Vagina (tissue), 2 donors: Measurements from ENCODE around the gene INSYN1. TPM values are rescaled to one million over a fixed set of nuclear protein-coding genes. Genes with fewer than 3 reads are reported as not detected.

Experiments
- DNase-seq, 2 donors: peaks; one replicate each; pipeline ENCODE4 v3.0.0-alpha.2; 2017; ENCODE audit errors: extremely low spot score in 2 of 2
- H3K27ac ChIP-seq: fragments of 200-600 bp; sonication (generic); one replicate; pipeline ENCODE4 v1.5.1; 2019
- H3K27me3 ChIP-seq: fragments of 200-600 bp; sonication (generic); one replicate; pipeline ENCODE4 v1.5.1; 2019
- H3K36me3 ChIP-seq, 2 donors: fragments of 200-600 bp; sonication (generic); one replicate each; pipeline ENCODE4 v1.5.1; 2017 to 2019
- H3K4me1 ChIP-seq: fragments of 200-600 bp; sonication (generic); one replicate; pipeline ENCODE4 v1.5.1; 2019
- H3K4me3 ChIP-seq, 2 donors: fragments of 200-600 bp; sonication (generic); 1 replicate in 1 of 2; 2 replicates in 1 of 2; pipeline ENCODE4 v1.5.1; 2016 to 2019
- H3K9me3 ChIP-seq: fragments of 200-600 bp; sonication (generic); one replicate; pipeline ENCODE4 v1.5.1; 2019
- POLR2A ChIP-seq, 2 donors: fragments of 450-650 bp; IDR thresholded peaks; one replicate each; pipeline ENCODE4 v1.6.1; 2017; ENCODE audit warnings: antibody characterized with exemption in 2 of 2, mild to moderate bottlenecking in 2 of 2, moderate library complexity in 2 of 2
- POLR2AphosphoS5 ChIP-seq, 2 donors: sonication (generic); formaldehyde crosslinking; IDR thresholded peaks; one replicate each; pipeline ENCODE4 v1.9.0; 2017; ENCODE audit warnings: antibody characterized with exemption in 2 of 2, mild to moderate bottlenecking in 2 of 2, low read depth in 1 of 2; ENCODE audit not compliant: insufficient read depth in 1 of 2
- intact Hi-C: fragments of 100-400 bp; cut with DNase I; formaldehyde crosslinking; loops from one replicate; pipeline ENCODE4 v1.15.1; 2023
- total RNA-seq: library from RNA; depleted of rRNA; stranded (reverse); fragments of >200 nt; gene quantifications from one replicate; pipeline ENCODE4 v1.2.3, GENCODE V29; 2016
- TF ChIP-seq, protein P1 (sequence below), 3 experiments: fragments of 450-650 bp in 2 of 3; fragments of 200-600 bp in 1 of 3; sonication (generic) in 1 of 3; IDR thresholded peaks; one replicate each; pipeline ENCODE4 v1.5.1; 2017 to 2019; ENCODE audit warnings: antibody characterized with exemption in 3 of 3, mild to moderate bottlenecking in 2 of 3, moderate library complexity in 2 of 3

The INSYN1 gene
- total RNA-seq, 1 donor from 2014 or later, result 5.6 TPM

GRCh38 chr15:73751899-73752805 is 999 bp downstream of the INSYN1 start:
- H3K27ac ChIP-seq, result peak overlapping the region; percentile 85
- H3K9me3 ChIP-seq, result no peaks in the 10 kb centered on the region
- peaks cover 32% of the 10 kb centered on the region for H3K4me1 ChIP-seq
- H3K27me3 ChIP-seq, result no peaks in the 10 kb centered on the region
- DNase-seq, result no peak
- H3K4me3 ChIP-seq, result peak overlapping the region; percentile 71 to 72
- intact Hi-C loops, result no loop called here
- H3K36me3 ChIP-seq, result no peaks in the 10 kb centered on the region
- TF ChIP-seq POLR2A (IDR thresholded peaks at IDR 0.05), result no peak

DNA sequence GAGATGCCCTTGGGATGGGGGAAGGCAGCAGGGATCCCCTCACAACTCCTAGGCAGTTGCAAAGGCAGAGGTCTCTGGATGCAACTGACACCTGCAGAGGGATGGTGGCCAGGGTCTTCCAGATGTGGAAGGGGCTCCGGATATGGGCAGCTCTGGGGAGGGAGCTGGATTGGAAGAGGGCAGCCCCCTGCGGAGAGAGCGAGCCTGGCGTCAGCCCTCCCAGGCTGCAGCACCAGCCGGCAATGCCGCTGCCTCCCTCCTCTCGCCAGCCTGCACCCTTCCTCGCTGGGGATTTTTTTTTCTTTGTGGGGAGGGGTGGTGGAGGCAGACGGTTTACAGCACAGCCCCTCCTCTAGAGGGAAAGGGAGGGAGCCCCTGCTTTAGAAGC is 1.6 kb downstream of the INSYN1 start:
- Histone ChIP-seq H3K9me3 (no peaks in the 10 kb centered on the region), H3K27me3 (no peaks in the 10 kb centered on the region), H3K27ac (peak overlapping the region; percentile 85), H3K36me3 (no peaks in the 10 kb centered on the region), H3K4me1 (peaks cover 32% of the 10 kb centered on the region), H3K4me3 (peak overlapping the region; percentile 71 to 72)
- TF ChIP-seq POLR2AphosphoS5 (IDR thresholded peaks at IDR 0.05; ENCODE audit: insufficient read depth in 1 of 2, low read depth in 1 of 2), result no peak
- TF ChIP-seq POLR2A (IDR thresholded peaks at IDR 0.05), result no peak
- TF ChIP-seq, protein P1, sequence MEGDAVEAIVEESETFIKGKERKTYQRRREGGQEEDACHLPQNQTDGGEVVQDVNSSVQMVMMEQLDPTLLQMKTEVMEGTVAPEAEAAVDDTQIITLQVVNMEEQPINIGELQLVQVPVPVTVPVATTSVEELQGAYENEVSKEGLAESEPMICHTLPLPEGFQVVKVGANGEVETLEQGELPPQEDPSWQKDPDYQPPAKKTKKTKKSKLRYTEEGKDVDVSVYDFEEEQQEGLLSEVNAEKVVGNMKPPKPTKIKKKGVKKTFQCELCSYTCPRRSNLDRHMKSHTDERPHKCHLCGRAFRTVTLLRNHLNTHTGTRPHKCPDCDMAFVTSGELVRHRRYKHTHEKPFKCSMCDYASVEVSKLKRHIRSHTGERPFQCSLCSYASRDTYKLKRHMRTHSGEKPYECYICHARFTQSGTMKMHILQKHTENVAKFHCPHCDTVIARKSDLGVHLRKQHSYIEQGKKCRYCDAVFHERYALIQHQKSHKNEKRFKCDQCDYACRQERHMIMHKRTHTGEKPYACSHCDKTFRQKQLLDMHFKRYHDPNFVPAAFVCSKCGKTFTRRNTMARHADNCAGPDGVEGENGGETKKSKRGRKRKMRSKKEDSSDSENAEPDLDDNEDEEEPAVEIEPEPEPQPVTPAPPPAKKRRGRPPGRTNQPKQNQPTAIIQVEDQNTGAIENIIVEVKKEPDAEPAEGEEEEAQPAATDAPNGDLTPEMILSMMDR (IDR thresholded peaks at IDR 0.05), result no peak
- no peak for DNase-seq
- intact Hi-C loops, result no loop called here

- no peak overlapping the region for H3K27ac ChIP-seq
- no peaks in the 10 kb centered on the region for H3K36me3 ChIP-seq
- H3K4me3 ChIP-seq, result peak overlapping the region in 1 of 2 donors; percentile 71
- peaks cover 32% of the 10 kb centered on the region for H3K4me1 ChIP-seq
- intact Hi-C loops, result no loop called here
- TF ChIP-seq POLR2AphosphoS5 (IDR thresholded peaks at IDR 0.05; ENCODE audit: insufficient read depth in 1 of 2, low read depth in 1 of 2) (no peak), POLR2A (IDR thresholded peaks at IDR 0.05) (no peak)
- TF ChIP-seq, protein P1 (IDR thresholded peaks at IDR 0.05), result no peak
- no peak for DNase-seq
- H3K9me3 ChIP-seq, result no peaks in the 10 kb centered on the region
- H3K27me3 ChIP-seq, result no peaks in the 10 kb centered on the region
Measured at GRCh38 chr15:73750951-73751350, 2.2 kb downstream of the INSYN1 start.

DNA sequence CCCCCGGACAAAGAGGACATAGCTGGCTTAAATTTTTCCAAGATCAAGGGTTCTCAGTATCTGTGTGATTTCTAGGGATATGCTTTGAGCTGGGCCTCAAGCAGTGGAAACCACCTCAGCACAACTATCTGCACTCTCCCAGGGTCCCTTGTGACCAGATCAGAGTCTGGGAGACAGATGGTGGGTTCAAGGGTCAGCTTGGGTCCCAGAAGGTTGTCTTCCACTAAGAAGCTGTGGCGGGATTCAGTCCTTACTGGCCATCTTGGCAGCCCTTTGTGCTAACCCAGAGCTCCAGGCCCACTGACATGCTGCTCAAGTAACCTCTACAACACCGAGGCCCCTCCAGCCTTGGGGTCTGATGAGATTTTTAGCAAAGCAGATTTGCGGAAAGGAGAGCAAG is 2.7 kb downstream of the INSYN1 start:
- no peaks in the 10 kb centered on the region for H3K27me3 ChIP-seq
- H3K9me3 ChIP-seq, result no peaks in the 10 kb centered on the region
- no peak overlapping the region for H3K4me3 ChIP-seq
- TF ChIP-seq POLR2A (IDR thresholded peaks at IDR 0.05) (no peak), POLR2AphosphoS5 (IDR thresholded peaks at IDR 0.05; ENCODE audit: insufficient read depth in 1 of 2, low read depth in 1 of 2) (no peak)
- TF ChIP-seq, protein P1 (IDR thresholded peaks at IDR 0.05), result no peak
- H3K36me3 ChIP-seq, result no peaks in the 10 kb centered on the region
- no peak overlapping the region for H3K27ac ChIP-seq
- H3K4me1 ChIP-seq, result peaks cover 32% of the 10 kb centered on the region
- intact Hi-C loops, result no loop called here
- no peak for DNase-seq

DNA sequence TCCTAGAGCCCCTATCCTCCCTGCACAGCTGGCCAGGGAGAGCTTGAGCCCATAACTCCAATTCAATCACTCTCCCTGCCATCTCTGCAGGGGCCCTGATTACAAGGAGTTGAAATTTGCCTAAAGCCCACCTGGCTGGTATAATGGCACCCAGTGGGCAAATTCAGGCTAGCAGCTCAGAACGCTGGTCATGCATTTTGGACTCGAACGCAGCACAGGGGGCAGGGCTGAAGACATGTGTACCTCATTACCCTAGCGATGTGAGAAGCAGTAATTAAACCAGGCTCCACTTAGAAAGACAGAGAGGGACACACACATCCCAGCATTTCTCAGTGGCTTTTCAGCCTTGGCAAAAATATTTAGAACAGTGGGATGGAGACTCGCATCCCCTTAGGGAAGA is 3.2 kb downstream of the INSYN1 start:
- no peaks in the 10 kb centered on the region for H3K36me3 ChIP-seq
- DNase-seq, result no peak
- H3K4me1 ChIP-seq, result peaks cover 32% of the 10 kb centered on the region
- no peaks in the 10 kb centered on the region for H3K27me3 ChIP-seq
- H3K4me3 ChIP-seq, result no peak overlapping the region
- TF ChIP-seq POLR2AphosphoS5 (IDR thresholded peaks at IDR 0.05; ENCODE audit: insufficient read depth in 1 of 2, low read depth in 1 of 2) (no peak), POLR2A (IDR thresholded peaks at IDR 0.05) (no peak)
- TF ChIP-seq, protein P1 (IDR thresholded peaks at IDR 0.05), result no peak
- no peak overlapping the region for H3K27ac ChIP-seq
- no peaks in the 10 kb centered on the region for H3K9me3 ChIP-seq
- intact Hi-C loops, result no loop called here
